Measurements from ENCODE around the gene NFILZ.

- TF ChIP-seq CTCF (conservative IDR thresholded peaks at IDR 0.05) (no peak), ZFX (IDR thresholded peaks at IDR 0.05) (no peak)
Measured at GRCh38 chr19:8665468-8666213, 35.2 kb downstream of the NFILZ start.

Measured in C4-2B (cell line).